ENCODE results near the gene CST5.

- TF ChIP-seq FOXK2 (IDR thresholded peaks at IDR 0.05), result no peak
- no peak for TF ChIP-seq ELF4 (IDR thresholded peaks at IDR 0.05)
- no peak for TF ChIP-seq FOXM1 (IDR thresholded peaks at IDR 0.05; ENCODE audit: borderline replicate concordance)
These were observed 48.8 kb upstream of the CST5 start for GRCh38 chr20:23928353-23928752.

Data from HEK293T (cell line).